GM12891 (cell line): ENCODE data around the gene ARHGAP45.

Source experiments
- POLR2A ChIP-seq: IDR thresholded peaks from 2 replicates; pipeline ENCODE4 v1.6.1; 2011; ENCODE audit warnings: low read depth, low read length, control low read depth
- POLR2AphosphoS5 ChIP-seq: IDR thresholded peaks from 2 replicates; pipeline ENCODE4 v1.6.1; 2011; ENCODE audit warnings: low read depth, low read length, control low read depth
- POU2F2 ChIP-seq: IDR thresholded peaks from 2 replicates; pipeline ENCODE4 v1.6.1; 2011; ENCODE audit warnings: low read depth, mild to moderate bottlenecking, control low read depth, low read length, moderate library complexity
- SPI1 ChIP-seq: IDR thresholded peaks from 2 replicates; pipeline ENCODE4 v1.6.1; 2011; ENCODE audit warnings: low read depth, low read length, control low read depth
- TAF1 ChIP-seq: IDR thresholded peaks from 2 replicates; pipeline ENCODE4 v1.6.1; 2011; ENCODE audit warnings: low read depth, low read length, control low read depth

- TF ChIP-seq POLR2AphosphoS5 (no peak), TAF1 (no peak), POLR2A (no peak), SPI1 (no peak), POU2F2 (no peak)
These were observed 12.7 kb downstream of the ARHGAP45 start for GRCh38 chr19:1079566-1080111.
